Loucy (cell line): ENCODE results near the gene ZBED1.

ENCODE experiments used
- CTCF ChIP-seq: fragments of 200-600 bp; sonication (generic); conservative IDR thresholded peaks from 2 replicates; pipeline ENCODE4 v1.5.1; 2014; ENCODE audit warnings: mild to moderate bottlenecking, antibody characterized with exemption, low read length
- EZH2phosphoT487 ChIP-seq: fragments of 200-600 bp; IDR thresholded peaks from 2 replicates; pipeline ENCODE4 v1.6.1; 2018; ENCODE audit warnings: antibody characterized with exemption, mild to moderate bottlenecking, moderate library complexity, borderline replicate concordance

DNA sequence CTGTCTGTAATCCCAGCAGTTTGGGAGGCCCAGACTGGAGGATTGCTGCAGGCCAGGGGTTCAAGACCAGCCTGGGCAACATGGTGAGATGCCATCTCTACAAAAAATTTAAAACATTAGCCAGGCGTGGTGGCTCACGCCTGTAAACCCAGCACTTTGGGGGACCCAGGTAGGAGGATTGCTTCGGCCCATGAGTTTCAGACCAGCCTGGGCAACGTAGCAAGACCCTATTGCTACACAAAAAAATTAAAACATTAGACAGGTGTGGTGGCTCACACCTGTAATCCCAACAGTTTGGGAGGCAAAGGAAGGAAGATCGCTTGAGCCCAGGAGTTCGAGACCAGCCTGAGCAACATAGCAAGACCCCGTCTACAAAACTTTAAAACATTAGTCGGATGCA lies 1.3 kb downstream of the ZBED1 start:
- TF ChIP-seq CTCF (no peak), EZH2phosphoT487 (no peak)
